HFFc6 (cell line): ENCODE data around the gene POLR2B. TPM values are rescaled to one million over a fixed set of nuclear protein-coding genes. Genes with fewer than 3 reads are reported as not detected.

Source experiments
- DNase-seq: peaks from one replicate; pipeline ENCODE4 v3.0.0-alpha.2; 2018
- H3K27ac Mint-ChIP-seq: 2 replicates; pipeline ENCODE4 v1.8.0; 2020; ENCODE audit warnings: mild to moderate bottlenecking, mixed read lengths
- H3K27me3 Mint-ChIP-seq: 2 replicates; pipeline ENCODE4 v1.8.0; 2021; ENCODE audit warnings: mild to moderate bottlenecking, moderate library complexity, mixed read lengths; ENCODE audit not compliant: insufficient read depth
- H3K36me3 Mint-ChIP-seq: 2 replicates; pipeline ENCODE4 v1.8.0; 2021; ENCODE audit warnings: low read depth, mixed read lengths
- H3K4me1 Mint-ChIP-seq: 2 replicates; pipeline ENCODE4 v1.8.0; 2020; ENCODE audit warnings: low read depth, mixed read lengths
- H3K4me3 Mint-ChIP-seq: 2 replicates; pipeline ENCODE4 v1.8.0; 2020; ENCODE audit warnings: mild to moderate bottlenecking, moderate library complexity, mixed read lengths
- H3K9me3 Mint-ChIP-seq: 2 replicates; pipeline ENCODE4 v1.8.0; 2020; ENCODE audit warnings: mild to moderate bottlenecking, mixed read lengths
- total RNA-seq, 6 experiments: library from RNA; stranded (reverse); fragmentation: NEBNext Ultra II Directional; extraction: Animal tissue kit (Norgen Biotek cat#: 25700); gene quantifications; 2 replicates in 1 of 6; 3 replicates in 5 of 6; pipeline ENCODE4 v1.2.3, GENCODE V29; 2021
- TF ChIP-seq, protein P1 (sequence below): fragments of 200-600 bp; sonication (generic); IDR thresholded peaks from 2 replicates; pipeline ENCODE4 v1.5.0; 2021; ENCODE audit warnings: antibody characterized with exemption, mild to moderate bottlenecking

POLR2B gene
- total RNA-seq, 6 experiments from 2014 or later = 83.5 to 90.9 (median 87.8) TPM

DNA sequence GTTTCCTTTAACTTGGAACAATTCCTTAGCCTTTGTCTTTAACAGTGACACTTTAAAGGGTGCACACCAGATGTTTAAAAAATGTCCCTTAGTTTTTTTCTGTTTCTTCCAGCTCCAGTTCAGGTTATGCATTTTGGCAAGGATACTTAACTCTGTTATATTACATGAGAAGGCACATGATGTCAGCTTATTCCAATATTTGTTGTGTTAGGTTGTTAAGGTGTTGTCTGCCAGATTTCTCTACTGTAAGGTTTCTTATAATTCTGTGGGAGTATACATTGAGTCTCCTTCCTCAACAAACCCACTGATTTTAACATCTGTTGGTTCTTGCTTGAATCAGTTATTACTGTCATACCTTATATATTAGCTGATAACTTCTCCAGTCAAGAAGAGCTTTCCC lies 37.7 kb upstream of the POLR2B start:
- H3K4me1 Mint-ChIP-seq = peaks cover 19% of the 10 kb centered on the region
- H3K4me3 Mint-ChIP-seq = no peak overlapping the region
- H3K27ac Mint-ChIP-seq = no peak overlapping the region
- no peaks in the 10 kb centered on the region for H3K9me3 Mint-ChIP-seq
- TF ChIP-seq, protein P1, sequence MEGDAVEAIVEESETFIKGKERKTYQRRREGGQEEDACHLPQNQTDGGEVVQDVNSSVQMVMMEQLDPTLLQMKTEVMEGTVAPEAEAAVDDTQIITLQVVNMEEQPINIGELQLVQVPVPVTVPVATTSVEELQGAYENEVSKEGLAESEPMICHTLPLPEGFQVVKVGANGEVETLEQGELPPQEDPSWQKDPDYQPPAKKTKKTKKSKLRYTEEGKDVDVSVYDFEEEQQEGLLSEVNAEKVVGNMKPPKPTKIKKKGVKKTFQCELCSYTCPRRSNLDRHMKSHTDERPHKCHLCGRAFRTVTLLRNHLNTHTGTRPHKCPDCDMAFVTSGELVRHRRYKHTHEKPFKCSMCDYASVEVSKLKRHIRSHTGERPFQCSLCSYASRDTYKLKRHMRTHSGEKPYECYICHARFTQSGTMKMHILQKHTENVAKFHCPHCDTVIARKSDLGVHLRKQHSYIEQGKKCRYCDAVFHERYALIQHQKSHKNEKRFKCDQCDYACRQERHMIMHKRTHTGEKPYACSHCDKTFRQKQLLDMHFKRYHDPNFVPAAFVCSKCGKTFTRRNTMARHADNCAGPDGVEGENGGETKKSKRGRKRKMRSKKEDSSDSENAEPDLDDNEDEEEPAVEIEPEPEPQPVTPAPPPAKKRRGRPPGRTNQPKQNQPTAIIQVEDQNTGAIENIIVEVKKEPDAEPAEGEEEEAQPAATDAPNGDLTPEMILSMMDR = no peak
- peaks cover 19% of the 10 kb centered on the region for H3K36me3 Mint-ChIP-seq
- peaks cover 6% of the 10 kb centered on the region for H3K27me3 Mint-ChIP-seq
- DNase-seq = no peak

DNA sequence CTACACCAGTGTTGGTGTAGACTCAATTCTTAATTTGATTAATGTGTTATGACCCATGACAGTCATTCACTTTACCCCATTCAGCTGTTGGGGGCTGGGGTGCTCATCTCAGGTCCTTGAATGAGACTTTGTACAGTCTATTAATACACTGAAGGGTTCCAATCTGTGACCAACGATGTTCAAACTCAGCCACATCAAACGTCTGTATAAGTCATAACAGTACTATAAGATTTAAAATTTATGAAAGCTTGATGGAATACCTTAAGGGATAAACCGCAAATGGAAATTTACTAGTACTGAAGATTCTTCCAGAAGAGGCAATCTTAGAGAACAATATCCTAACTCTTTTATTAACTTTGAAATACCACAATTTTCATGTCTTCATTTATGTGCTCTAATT lies 37.3 kb upstream of the POLR2B start:
- DNase-seq = no peak
- no peak overlapping the region for H3K27ac Mint-ChIP-seq
- H3K4me1 Mint-ChIP-seq = peaks cover 19% of the 10 kb centered on the region
- peaks cover 6% of the 10 kb centered on the region for H3K27me3 Mint-ChIP-seq
- H3K4me3 Mint-ChIP-seq = no peak overlapping the region
- no peaks in the 10 kb centered on the region for H3K9me3 Mint-ChIP-seq
- peaks cover 19% of the 10 kb centered on the region for H3K36me3 Mint-ChIP-seq
- TF ChIP-seq, protein P1 = no peak

DNA sequence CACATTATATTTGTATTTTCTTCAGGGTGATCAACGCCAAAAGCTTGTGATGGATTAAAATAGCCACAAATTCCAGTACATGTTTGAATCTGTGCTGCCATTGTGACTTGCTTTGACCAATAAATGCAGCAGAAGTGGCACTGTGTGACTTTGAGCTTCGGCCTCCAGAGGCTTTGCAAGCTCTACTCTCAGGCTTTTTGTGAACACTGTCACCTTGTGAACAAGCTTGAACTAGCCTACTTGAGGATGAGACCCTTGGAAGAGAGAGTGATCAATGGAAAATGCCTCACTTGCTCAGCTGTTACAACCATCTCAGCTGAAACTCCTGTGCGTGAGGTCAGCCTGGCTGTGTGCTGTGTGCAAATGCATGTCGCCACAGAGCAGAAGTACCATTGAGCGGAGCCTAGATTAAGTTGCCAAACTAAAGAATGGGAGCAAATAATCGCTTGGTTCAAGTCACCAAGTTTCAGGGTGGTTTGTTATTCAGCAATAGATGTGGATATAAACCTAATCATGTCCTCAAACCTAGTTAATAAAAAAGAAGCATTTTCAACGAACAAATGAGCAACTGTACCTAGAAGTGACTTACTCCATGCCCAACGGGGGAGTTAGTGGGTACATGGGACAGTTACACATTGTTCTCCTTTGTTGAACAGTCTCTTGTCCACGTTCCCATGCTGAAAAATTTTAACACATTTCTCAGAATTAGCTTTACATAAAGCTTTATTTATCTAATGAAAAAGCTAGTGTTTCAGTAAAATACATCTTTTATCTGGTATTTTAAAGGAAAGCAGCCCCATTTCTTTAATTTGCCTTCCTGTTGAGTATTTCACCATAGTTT lies 24.8 kb upstream of the POLR2B start:
- Mint-ChIP-seq H3K27me3 (peaks cover 2% of the 10 kb centered on the region), H3K27ac (no peak overlapping the region), H3K36me3 (no peaks in the 10 kb centered on the region), H3K4me1 (peaks cover 18% of the 10 kb centered on the region), H3K4me3 (no peak overlapping the region), H3K9me3 (no peaks in the 10 kb centered on the region)
- TF ChIP-seq, protein P1 = no peak
- DNase-seq = no peak

DNA sequence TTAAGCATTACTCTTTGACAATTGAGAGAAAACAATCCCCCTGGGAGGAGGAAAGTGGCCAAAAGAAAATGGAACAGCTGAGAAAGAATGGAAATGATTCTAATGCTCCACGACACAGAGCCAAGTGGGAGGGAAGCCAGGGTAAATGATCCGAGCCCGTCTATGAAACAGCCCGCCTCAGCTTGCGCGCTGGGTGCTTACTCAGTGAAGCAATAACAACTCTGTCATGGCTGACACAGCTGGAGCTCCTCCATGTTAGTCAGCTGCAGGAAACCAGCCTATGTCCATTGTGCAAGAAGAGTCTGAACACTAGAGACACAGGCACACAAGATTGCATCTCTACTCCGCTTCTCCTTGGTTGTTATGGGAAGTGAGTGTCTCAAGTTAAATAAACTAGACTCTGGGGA lies 20.6 kb upstream of the POLR2B start:
- peaks cover 20% of the 10 kb centered on the region for H3K4me1 Mint-ChIP-seq
- peaks cover 14% of the 10 kb centered on the region for H3K36me3 Mint-ChIP-seq
- H3K27ac Mint-ChIP-seq = peak overlapping the region; percentile 84
- no peaks in the 10 kb centered on the region for H3K27me3 Mint-ChIP-seq
- no peaks in the 10 kb centered on the region for H3K9me3 Mint-ChIP-seq
- H3K4me3 Mint-ChIP-seq = peak overlapping the region; percentile 65
- peak; percentile 94 for DNase-seq
- TF ChIP-seq, protein P1 = no peak

DNA sequence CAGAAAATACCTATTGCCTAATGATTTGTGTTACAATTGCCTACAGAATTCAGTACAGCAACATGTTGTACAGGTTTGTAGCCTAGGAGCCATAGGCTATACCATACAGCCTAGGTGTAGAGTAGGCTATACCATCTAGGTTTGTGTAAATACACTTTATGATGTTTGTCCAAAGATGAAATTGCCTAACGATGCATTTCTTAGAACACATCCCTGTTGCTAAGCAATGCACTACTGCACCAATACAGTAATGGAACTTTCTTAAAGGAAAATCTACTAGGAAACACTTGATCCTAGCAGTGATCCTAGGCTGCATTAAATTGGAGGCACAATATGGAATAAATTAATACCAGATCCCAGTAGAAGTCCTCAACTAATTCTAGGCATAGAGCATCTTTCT lies 19.6 kb upstream of the POLR2B start:
- TF ChIP-seq, protein P1 = no peak
- H3K27me3 Mint-ChIP-seq = no peaks in the 10 kb centered on the region
- H3K27ac Mint-ChIP-seq = peak overlapping the region; percentile 84
- no peaks in the 10 kb centered on the region for H3K9me3 Mint-ChIP-seq
- DNase-seq = no peak
- peaks cover 14% of the 10 kb centered on the region for H3K36me3 Mint-ChIP-seq
- H3K4me1 Mint-ChIP-seq = peaks cover 20% of the 10 kb centered on the region
- no peak overlapping the region for H3K4me3 Mint-ChIP-seq
